Measurements from ENCODE around the gene TIMM44.

TIMM44 gene

GRCh38 chr19:7914598-7915045, 28.8 kb downstream of the TIMM44 start, which contains the start of gene TGFBR3L:
Gene TGFBR3L (plus strand): TSS chr19:7914830.
- H3K36me3 ChIP-seq (ENCODE audit: control insufficient read depth, insufficient read depth, low read length) = peaks cover 10% of the 10 kb centered on the region
- H3K4me3 ChIP-seq (ENCODE audit: insufficient read depth, low read depth, low read length) = no peak within 1 kb of the TSS
- H3K9me3 ChIP-seq (ENCODE audit: control insufficient read depth, low read length) = no peaks in the 10 kb centered on the region
- 86% methylated on average over 12 of the region's 12 CpGs for whole genome bisulfite sequencing, 2 experiments
- no peak within 1 kb of the TSS for H3K27ac ChIP-seq (ENCODE audit: insufficient read depth, low read depth, low read length, poor library complexity, severe bottlenecking)
- H3K4me1 ChIP-seq (ENCODE audit: control insufficient read depth, insufficient read depth, low read length) = peaks cover 19% of the 10 kb centered on the region
- peaks cover 57% of the 10 kb centered on the region for H3K27me3 ChIP-seq (ENCODE audit: control insufficient read depth, insufficient read depth, low read length, poor library complexity, severe bottlenecking)

GRCh38 chr19:7914099-7914498, 29.4 kb downstream of the TIMM44 start:
- peaks cover 52% of the 10 kb centered on the region for H3K27me3 ChIP-seq (ENCODE audit: control insufficient read depth, insufficient read depth, low read length, poor library complexity, severe bottlenecking)
- H3K4me1 ChIP-seq (ENCODE audit: control insufficient read depth, insufficient read depth, low read length) = peaks cover 16% of the 10 kb centered on the region
- no peak overlapping the region for H3K27ac ChIP-seq (ENCODE audit: insufficient read depth, low read depth, low read length, poor library complexity, severe bottlenecking)
- no peaks in the 10 kb centered on the region for H3K9me3 ChIP-seq (ENCODE audit: control insufficient read depth, low read length)
- 80 to 84% methylated on average over 9 to 12 of the region's 12 CpGs for WGBS, 2 experiments
- no peak overlapping the region for H3K4me3 ChIP-seq (ENCODE audit: insufficient read depth, low read depth, low read length)
- peaks cover 10% of the 10 kb centered on the region for H3K36me3 ChIP-seq (ENCODE audit: control insufficient read depth, insufficient read depth, low read length)

- no peaks in the 10 kb centered on the region for H3K9me3 ChIP-seq (ENCODE audit: control insufficient read depth, low read length)
- H3K27ac ChIP-seq (ENCODE audit: insufficient read depth, low read depth, low read length, poor library complexity, severe bottlenecking) = no peak overlapping the region
- peaks cover 16% of the 10 kb centered on the region for H3K4me1 ChIP-seq (ENCODE audit: control insufficient read depth, insufficient read depth, low read length)
- peaks cover 48% of the 10 kb centered on the region for H3K27me3 ChIP-seq (ENCODE audit: control insufficient read depth, insufficient read depth, low read length, poor library complexity, severe bottlenecking)
- WGBS, 2 experiments = 94 to 95% methylated on average over 10 of the region's 10 CpGs
- H3K36me3 ChIP-seq (ENCODE audit: control insufficient read depth, insufficient read depth, low read length) = peaks cover 10% of the 10 kb centered on the region
- H3K4me3 ChIP-seq (ENCODE audit: insufficient read depth, low read depth, low read length) = no peak overlapping the region
Observed at GRCh38 chr19:7913652-7914051, 29.8 kb downstream of the TIMM44 start.

- no peak overlapping the region for H3K4me3 ChIP-seq (ENCODE audit: insufficient read depth, low read depth, low read length)
- H3K9me3 ChIP-seq (ENCODE audit: control insufficient read depth, low read length) = no peaks in the 10 kb centered on the region
- no peak overlapping the region for H3K27ac ChIP-seq (ENCODE audit: insufficient read depth, low read depth, low read length, poor library complexity, severe bottlenecking)
- 95 to 96% methylated on average over 39 of the region's 39 CpGs for WGBS, 2 experiments
- H3K36me3 ChIP-seq (ENCODE audit: control insufficient read depth, insufficient read depth, low read length) = peaks cover 10% of the 10 kb centered on the region
- H3K27me3 ChIP-seq (ENCODE audit: control insufficient read depth, insufficient read depth, low read length, poor library complexity, severe bottlenecking) = peaks cover 41% of the 10 kb centered on the region
- peaks cover 16% of the 10 kb centered on the region for H3K4me1 ChIP-seq (ENCODE audit: control insufficient read depth, insufficient read depth, low read length)
Observed at GRCh38 chr19:7912697-7913564, 30.5 kb downstream of the TIMM44 start.

GRCh38 chr19:7912144-7912696, 31.2 kb downstream of the TIMM44 start:
- H3K27me3 ChIP-seq (ENCODE audit: control insufficient read depth, insufficient read depth, low read length, poor library complexity, severe bottlenecking) = peaks cover 33% of the 10 kb centered on the region
- H3K4me3 ChIP-seq (ENCODE audit: insufficient read depth, low read depth, low read length) = no peak overlapping the region
- peaks cover 10% of the 10 kb centered on the region for H3K36me3 ChIP-seq (ENCODE audit: control insufficient read depth, insufficient read depth, low read length)
- H3K4me1 ChIP-seq (ENCODE audit: control insufficient read depth, insufficient read depth, low read length) = peaks cover 14% of the 10 kb centered on the region
- 94 to 95% methylated on average over 31 of the region's 31 CpGs for WGBS, 2 experiments
- no peaks in the 10 kb centered on the region for H3K9me3 ChIP-seq (ENCODE audit: control insufficient read depth, low read length)
- H3K27ac ChIP-seq (ENCODE audit: insufficient read depth, low read depth, low read length, poor library complexity, severe bottlenecking) = no peak overlapping the region

GRCh38 chr19:7911508-7912143, 31.8 kb downstream of the TIMM44 start:
- H3K4me1 ChIP-seq (ENCODE audit: control insufficient read depth, insufficient read depth, low read length) = peaks cover 8% of the 10 kb centered on the region
- no peak overlapping the region for H3K4me3 ChIP-seq (ENCODE audit: insufficient read depth, low read depth, low read length)
- peaks cover 27% of the 10 kb centered on the region for H3K27me3 ChIP-seq (ENCODE audit: control insufficient read depth, insufficient read depth, low read length, poor library complexity, severe bottlenecking)
- no peak overlapping the region for H3K27ac ChIP-seq (ENCODE audit: insufficient read depth, low read depth, low read length, poor library complexity, severe bottlenecking)
- 96% methylated on average over 18 of the region's 18 CpGs for WGBS, 2 experiments
- peaks cover 10% of the 10 kb centered on the region for H3K36me3 ChIP-seq (ENCODE audit: control insufficient read depth, insufficient read depth, low read length)
- H3K9me3 ChIP-seq (ENCODE audit: control insufficient read depth, low read length) = no peaks in the 10 kb centered on the region

- 96% methylated on average over 54 of the region's 54 CpGs for WGBS, 2 experiments
- H3K9me3 ChIP-seq (ENCODE audit: control insufficient read depth, low read length) = no peaks in the 10 kb centered on the region
- H3K27me3 ChIP-seq (ENCODE audit: control insufficient read depth, insufficient read depth, low read length, poor library complexity, severe bottlenecking) = peaks cover 17% of the 10 kb centered on the region
- no peak overlapping the region for H3K27ac ChIP-seq (ENCODE audit: insufficient read depth, low read depth, low read length, poor library complexity, severe bottlenecking)
- no peaks in the 10 kb centered on the region for H3K4me1 ChIP-seq (ENCODE audit: control insufficient read depth, insufficient read depth, low read length)
- no peak overlapping the region for H3K4me3 ChIP-seq (ENCODE audit: insufficient read depth, low read depth, low read length)
- H3K36me3 ChIP-seq (ENCODE audit: control insufficient read depth, insufficient read depth, low read length) = peaks cover 10% of the 10 kb centered on the region
Observed at GRCh38 chr19:7910321-7911161, 32.9 kb downstream of the TIMM44 start.

- H3K36me3 ChIP-seq (ENCODE audit: control insufficient read depth, insufficient read depth, low read length) = peaks cover 10% of the 10 kb centered on the region
- H3K4me1 ChIP-seq (ENCODE audit: control insufficient read depth, insufficient read depth, low read length) = peaks cover 3% of the 10 kb centered on the region
- no peak overlapping the region for H3K27ac ChIP-seq (ENCODE audit: insufficient read depth, low read depth, low read length, poor library complexity, severe bottlenecking)
- H3K4me3 ChIP-seq (ENCODE audit: insufficient read depth, low read depth, low read length) = no peak overlapping the region
- WGBS, 2 experiments = 96 to 97% methylated on average over 21 of the region's 21 CpGs
- peaks cover 7% of the 10 kb centered on the region for H3K27me3 ChIP-seq (ENCODE audit: control insufficient read depth, insufficient read depth, low read length, poor library complexity, severe bottlenecking)
- H3K9me3 ChIP-seq (ENCODE audit: control insufficient read depth, low read length) = no peaks in the 10 kb centered on the region
Observed at GRCh38 chr19:7909471-7910067, 33.9 kb downstream of the TIMM44 start.

- Histone ChIP-seq H3K27ac (ENCODE audit: insufficient read depth, low read depth, low read length, poor library complexity, severe bottlenecking) (no peak overlapping the region), H3K36me3 (ENCODE audit: control insufficient read depth, insufficient read depth, low read length) (peaks cover 10% of the 10 kb centered on the region), H3K4me3 (ENCODE audit: insufficient read depth, low read depth, low read length) (no peak overlapping the region), H3K4me1 (ENCODE audit: control insufficient read depth, insufficient read depth, low read length) (peaks cover 5% of the 10 kb centered on the region), H3K27me3 (ENCODE audit: control insufficient read depth, insufficient read depth, low read length, poor library complexity, severe bottlenecking) (peaks cover under 1% of the 10 kb centered on the region), H3K9me3 (ENCODE audit: control insufficient read depth, low read length) (no peaks in the 10 kb centered on the region)
- 89 to 90% methylated on average over 19 of the region's 19 CpGs for WGBS, 2 experiments
Observed at GRCh38 chr19:7908742-7909461, 34.6 kb downstream of the TIMM44 start.
